ENCODE data around the gene AKR1B15. TPM values are rescaled to one million over a fixed set of nuclear protein-coding genes. Genes with fewer than 3 reads are reported as not detected.

AKR1B15 gene
- total RNA-seq, 2 donors from 2014 or later = 1.0 TPM; not detected in 1

DNA sequence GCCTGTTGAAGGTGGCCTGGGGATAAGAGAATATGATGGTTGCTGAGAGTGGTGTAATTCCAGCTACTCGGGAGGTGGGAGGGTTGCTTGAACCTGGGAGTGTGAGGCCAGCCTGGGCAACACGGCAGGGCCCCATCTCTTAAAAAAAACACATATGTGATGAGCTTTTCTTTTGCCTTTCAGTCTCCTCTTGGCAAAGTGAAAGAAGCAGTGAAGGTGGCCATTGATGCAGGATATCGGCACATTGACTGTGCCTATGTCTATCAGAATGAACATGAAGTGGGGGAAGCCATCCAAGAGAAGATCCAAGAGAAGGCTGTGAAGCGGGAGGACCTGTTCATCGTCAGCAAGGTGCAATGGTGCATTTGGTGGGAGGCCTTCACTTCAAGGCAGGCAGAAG, 18.4 kb upstream of the AKR1B15 start:
- Histone ChIP-seq H3K9me3 (no peaks in the 10 kb centered on the region), H3K36me3 (no peaks in the 10 kb centered on the region), H3K4me1 (replicated peaks) (no peaks in the 10 kb centered on the region), H3K27me3 (replicated peaks; ENCODE audit: insufficient read depth) (no peaks in the 10 kb centered on the region), H3K4me3 (no peak overlapping the region), H3K27ac (no peak overlapping the region)
- intact Hi-C loops (cut with DNase I) = no loop called here
- no peak for DNase-seq (ENCODE audit: low spot score)
- TF ChIP-seq CTCF (IDR thresholded peaks at IDR 0.05) (no peak), POLR2AphosphoS5 (IDR thresholded peaks at IDR 0.05) (no peak), POLR2A (IDR thresholded peaks at IDR 0.05) (no peak)
- WGBS = 89% methylated on average over 5 of the region's 5 CpGs

- no peak for DNase-seq (ENCODE audit: low spot score)
- Histone ChIP-seq H3K4me3 (no peak overlapping the region), H3K9me3 (no peaks in the 10 kb centered on the region), H3K4me1 (replicated peaks) (no peaks in the 10 kb centered on the region), H3K27ac (no peak overlapping the region), H3K36me3 (no peaks in the 10 kb centered on the region), H3K27me3 (replicated peaks; ENCODE audit: insufficient read depth) (no peaks in the 10 kb centered on the region)
- no peak for TF ChIP-seq CTCF (IDR thresholded peaks at IDR 0.05)
- no peak for TF ChIP-seq POLR2A (IDR thresholded peaks at IDR 0.05)
- TF ChIP-seq POLR2AphosphoS5 (IDR thresholded peaks at IDR 0.05) = no peak
- 82% methylated on average over 3 of the region's 3 CpGs for WGBS
- intact Hi-C loops (cut with DNase I) = no loop called here
Measured at GRCh38 chr7:134532180-134532953, 16.5 kb upstream of the AKR1B15 start.

- no peaks in the 10 kb centered on the region for H3K36me3 ChIP-seq
- H3K9me3 ChIP-seq = no peaks in the 10 kb centered on the region
- 92% methylated on average over 3 of the region's 3 CpGs for WGBS
- no peak for DNase-seq (ENCODE audit: low spot score)
- no peak overlapping the region for H3K4me3 ChIP-seq
- intact Hi-C loops (cut with DNase I) = no loop called here
- H3K27ac ChIP-seq = no peak overlapping the region
- no peaks in the 10 kb centered on the region for H3K27me3 ChIP-seq (replicated peaks; ENCODE audit: insufficient read depth)
- no peaks in the 10 kb centered on the region for H3K4me1 ChIP-seq (replicated peaks)
- TF ChIP-seq POLR2AphosphoS5 (IDR thresholded peaks at IDR 0.05) (no peak), POLR2A (IDR thresholded peaks at IDR 0.05) (no peak), CTCF (IDR thresholded peaks at IDR 0.05) (no peak)
Measured at GRCh38 chr7:134532954-134533218, 16.0 kb upstream of the AKR1B15 start.

- Histone ChIP-seq H3K9me3 (no peaks in the 10 kb centered on the region), H3K36me3 (no peaks in the 10 kb centered on the region), H3K27ac (no peak overlapping the region), H3K27me3 (replicated peaks; ENCODE audit: insufficient read depth) (no peaks in the 10 kb centered on the region), H3K4me1 (replicated peaks) (no peaks in the 10 kb centered on the region), H3K4me3 (no peak overlapping the region)
- TF ChIP-seq POLR2AphosphoS5 (IDR thresholded peaks at IDR 0.05) (no peak), CTCF (IDR thresholded peaks at IDR 0.05) (no peak), POLR2A (IDR thresholded peaks at IDR 0.05) (no peak)
- WGBS = 94% methylated on average over 1 of the region's 1 CpG
- no peak for DNase-seq (ENCODE audit: low spot score)
- intact Hi-C loops (cut with DNase I) = no loop called here
Measured at GRCh38 chr7:134533288-134533771, 15.6 kb upstream of the AKR1B15 start.

GRCh38 chr7:134534633-134535032, 14.3 kb upstream of the AKR1B15 start:
- Histone ChIP-seq H3K9me3 (no peaks in the 10 kb centered on the region), H3K27ac (no peak overlapping the region), H3K4me1 (replicated peaks) (no peaks in the 10 kb centered on the region), H3K27me3 (replicated peaks; ENCODE audit: insufficient read depth) (no peaks in the 10 kb centered on the region), H3K36me3 (no peaks in the 10 kb centered on the region), H3K4me3 (no peak overlapping the region)
- TF ChIP-seq POLR2A (IDR thresholded peaks at IDR 0.05) (no peak), POLR2AphosphoS5 (IDR thresholded peaks at IDR 0.05) (no peak), CTCF (IDR thresholded peaks at IDR 0.05) (no peak)
- 92% methylated on average over 3 of the region's 3 CpGs for WGBS
- intact Hi-C loops (cut with DNase I) = no loop called here
- DNase-seq (ENCODE audit: low spot score) = no peak
